GM03348 (cell line): Measurements from ENCODE around the gene TARS3.

ENCODE experiments used
- DNase-seq: peaks from one replicate; pipeline ENCODE4 v3.0.0; 2012; ENCODE audit warnings: low spot score

The TARS3 gene

GRCh38 chr15:101698314-101698713 lies 26.0 kb downstream of the TARS3 start:
- DNase-seq: no peak

GRCh38 chr15:101697488-101697887 lies 26.8 kb downstream of the TARS3 start:
- no peak for DNase-seq

GRCh38 chr15:101696829-101697228 lies 27.4 kb downstream of the TARS3 start:
- no peak for DNase-seq

GRCh38 chr15:101694261-101694660 lies 30.0 kb downstream of the TARS3 start:
- DNase-seq: no peak

GRCh38 chr15:101692801-101693598 lies 31.3 kb downstream of the TARS3 start:
- no peak for DNase-seq

GRCh38 chr15:101689901-101690300 lies 34.4 kb downstream of the TARS3 start:
- DNase-seq: no peak

- no peak for DNase-seq
Observed at GRCh38 chr15:101686718-101687117, 37.6 kb downstream of the TARS3 start.

- DNase-seq: no peak
Observed at GRCh38 chr15:101684877-101685276, 39.4 kb downstream of the TARS3 start.

- peak; percentile 49 for DNase-seq
Observed at GRCh38 chr15:101684384-101684783, 39.9 kb downstream of the TARS3 start.

- DNase-seq: no peak
Observed at GRCh38 chr15:101679806-101680205, 44.5 kb downstream of the TARS3 start.

- peak; percentile 24 for DNase-seq
Observed at GRCh38 chr15:101676921-101677329, 47.3 kb downstream of the TARS3 start.

- peak; percentile 78 for DNase-seq
Observed at GRCh38 chr15:101675796-101676582, 48.3 kb downstream of the TARS3 start.

- peak; percentile 77 for DNase-seq
Observed at GRCh38 chr15:101675015-101675414, 49.3 kb downstream of the TARS3 start.

GRCh38 chr15:101672298-101672697 lies 52.0 kb downstream of the TARS3 start:
- no peak for DNase-seq

- no peak for DNase-seq
Observed at GRCh38 chr15:101669744-101670143, 54.5 kb downstream of the TARS3 start.

- no peak for DNase-seq
Observed at GRCh38 chr15:101667881-101668280, 56.4 kb downstream of the TARS3 start.

- DNase-seq: no peak
Observed at GRCh38 chr15:101664303-101664913, 59.9 kb downstream of the TARS3 start.

GRCh38 chr15:101662203-101662602 lies 62.1 kb downstream of the TARS3 start:
- no peak for DNase-seq

- no peak for DNase-seq
Observed at GRCh38 chr15:101660005-101660404, 64.3 kb downstream of the TARS3 start.

- no peak for DNase-seq
Observed at GRCh38 chr15:101657968-101658784, 66.1 kb downstream of the TARS3 start.

GRCh38 chr15:101657171-101657570 lies 67.1 kb downstream of the TARS3 start:
- no peak for DNase-seq
